Muscle of arm (tissue), 12 donors: ENCODE data around the gene EPHB4. TPM values are rescaled to one million over a fixed set of nuclear protein-coding genes. Genes with fewer than 3 reads are reported as not detected.
A peak's percentile ranks its signal among the peaks of the same experiment; 100 is the strongest.
"Not testable (repeated sequence)": the region's sequence is repeated elsewhere in the genome, so short reads cannot be mapped to it uniquely, and the experiment has no call there.

ENCODE experiments used
- DNase-seq: peaks from one replicate; pipeline ENCODE4 v3.0.0-alpha.2; 2013
- polyA plus RNA-seq, 12 donors: library from polyadenylated mRNA; unstranded; fragments of 120-200 nt; gene quantifications; one replicate each; pipeline ENCODE4 v1.2.1, GENCODE V29; 2013; ENCODE audit not compliant: insufficient read length in 12 of 12

Gene EPHB4
- polyA plus RNA-seq, 12 donors = 31.1 to 74.0 (median 46.4) TPM; not detected in 1

GRCh38 chr7:100823534-100823933 is 3.8 kb downstream of the EPHB4 start:
- DNase-seq = no peak

GRCh38 chr7:100823140-100823525 is 4.2 kb downstream of the EPHB4 start:
- no peak for DNase-seq

DNA sequence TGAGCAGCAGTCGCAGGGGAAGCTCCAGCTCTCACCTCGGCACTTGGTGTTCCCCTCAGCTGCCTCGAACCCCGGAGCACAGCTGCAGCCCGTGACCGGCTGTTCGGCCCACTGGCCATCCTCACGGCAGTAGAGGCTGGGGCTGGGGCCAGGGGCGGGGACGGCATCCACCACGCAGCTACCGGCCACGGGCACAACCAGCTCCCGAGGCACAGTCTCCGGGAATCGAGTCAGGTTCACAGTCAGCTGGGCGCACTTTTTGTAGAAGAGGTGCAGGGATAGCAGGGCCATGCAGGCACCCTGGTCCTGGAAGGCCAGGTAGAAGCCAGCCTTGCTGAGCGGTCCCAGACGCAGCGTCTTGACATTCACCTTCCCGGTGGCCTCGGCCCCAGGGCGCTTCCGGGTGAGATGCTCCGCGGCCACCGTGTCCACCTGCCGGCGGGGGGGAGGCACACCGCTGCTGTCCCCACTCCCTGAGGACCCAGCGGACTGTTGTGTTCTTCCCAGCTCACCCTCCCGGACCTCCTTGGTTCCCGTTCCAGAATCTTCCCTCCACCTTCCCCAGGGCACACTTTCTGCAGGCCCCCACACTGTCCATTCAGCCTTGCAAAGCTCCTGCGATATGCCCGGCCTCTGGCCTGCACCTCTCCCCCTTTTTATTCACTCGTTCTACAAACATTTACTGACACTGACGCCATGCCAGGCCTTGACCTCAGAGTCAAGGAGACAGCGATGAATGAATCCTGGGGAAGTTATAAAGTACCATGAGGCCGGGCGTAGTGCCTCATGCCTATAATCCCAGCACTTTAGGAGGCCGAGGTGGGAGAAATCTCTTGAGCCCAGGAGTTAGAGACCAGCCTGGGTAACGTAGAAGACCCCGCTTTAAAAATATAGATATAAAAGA is 4.8 kb downstream of the EPHB4 start:
- no peak for DNase-seq

DNA sequence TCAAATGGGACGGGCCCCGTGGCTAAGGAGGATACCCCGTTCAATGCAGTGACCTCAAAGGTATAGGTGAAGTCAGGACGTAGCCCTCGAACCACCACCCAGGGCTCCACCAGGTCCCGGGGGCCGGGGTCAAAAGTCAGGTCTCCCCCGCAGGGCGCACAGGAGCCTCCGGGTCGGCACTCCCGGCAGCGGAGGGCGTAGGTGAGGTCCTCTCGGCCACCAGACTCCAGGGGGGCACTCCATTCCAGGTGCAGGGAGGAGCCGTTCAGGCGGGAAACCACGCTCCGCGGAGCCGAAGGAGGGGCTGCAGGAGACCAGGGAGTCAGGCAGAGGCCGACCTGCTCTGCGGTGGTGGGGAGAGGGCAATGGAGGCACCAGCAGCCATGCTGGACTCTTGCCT is 7.7 kb downstream of the EPHB4 start:
- no peak for DNase-seq

DNA sequence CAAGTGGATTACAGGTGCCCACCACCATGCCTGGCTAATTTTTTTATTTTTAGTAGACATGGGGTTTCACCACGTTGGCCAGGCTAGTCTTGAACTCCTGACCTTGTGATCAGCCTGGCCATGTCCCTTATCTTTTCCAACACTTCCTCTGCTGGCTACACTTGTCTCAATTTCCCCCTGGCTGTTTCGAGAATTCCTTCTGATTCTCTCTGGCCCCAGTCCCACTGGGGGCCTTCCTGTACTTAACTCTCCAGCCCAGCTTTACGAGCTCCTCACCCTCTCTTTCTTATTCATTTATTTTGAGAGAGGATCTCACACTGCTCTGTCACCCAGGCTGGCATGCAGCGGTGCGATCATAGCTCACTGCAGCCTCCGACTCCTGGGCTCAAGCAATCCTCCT is 8.5 kb downstream of the EPHB4 start:
- DNase-seq = no peak

GRCh38 chr7:100818366-100818765 is 9.0 kb downstream of the EPHB4 start:
- no peak for DNase-seq

- no peak for DNase-seq
These were observed 10.2 kb downstream of the EPHB4 start for GRCh38 chr7:100817097-100817496.

- DNase-seq = not testable (repeated sequence)
These were observed 10.8 kb downstream of the EPHB4 start for GRCh38 chr7:100816515-100816914.

DNA sequence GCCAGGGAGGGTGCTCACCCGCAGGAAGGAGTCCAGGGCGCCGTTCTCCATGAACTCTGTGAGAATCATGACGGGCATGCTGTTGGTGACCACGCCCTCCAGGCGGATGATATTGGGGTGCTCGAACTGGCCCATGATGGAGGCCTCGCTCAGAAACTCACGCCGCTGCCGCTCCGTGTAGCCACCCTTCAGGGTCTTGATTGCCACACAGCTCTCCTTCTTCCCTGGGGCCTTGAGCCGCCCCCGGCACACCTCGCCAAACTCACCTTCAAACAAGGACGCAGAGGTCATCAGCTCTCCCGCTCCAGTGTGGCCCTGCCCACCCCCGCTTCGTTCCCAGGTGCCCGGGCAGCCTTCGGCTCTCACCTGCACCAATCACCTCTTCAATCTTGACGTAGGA is 14.6 kb downstream of the EPHB4 start:
- DNase-seq = no peak

GRCh38 chr7:100811480-100811879 is 15.8 kb downstream of the EPHB4 start:
- no peak for DNase-seq

GRCh38 chr7:100808354-100808875 is 18.9 kb downstream of the EPHB4 start:
- DNase-seq = no peak

DNA sequence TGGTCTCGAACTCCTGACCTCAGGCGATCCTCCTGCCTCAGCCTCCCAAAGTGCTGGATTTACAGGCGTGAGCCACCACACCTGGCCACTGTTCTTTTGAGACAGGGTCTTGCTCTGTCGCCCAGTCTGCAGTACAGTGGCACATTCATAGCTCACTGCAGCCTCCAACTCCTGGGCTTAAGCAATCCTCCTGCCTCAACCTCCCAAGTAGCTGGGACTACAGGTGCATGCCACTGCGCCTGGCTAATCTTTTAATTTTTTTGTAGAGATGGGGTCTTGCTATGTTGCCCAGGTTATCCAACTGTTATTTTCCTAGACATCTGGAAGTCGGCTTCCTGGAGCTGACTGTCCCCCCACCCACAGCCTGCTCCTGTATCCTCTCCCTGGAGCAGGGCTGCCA is 20.4 kb downstream of the EPHB4 start:
- not testable (repeated sequence) for DNase-seq

GRCh38 chr7:100806276-100806675 is 21.0 kb downstream of the EPHB4 start:
- DNase-seq = no peak

GRCh38 chr7:100804681-100805431 is 22.5 kb downstream of the EPHB4 start:
- no peak for DNase-seq

DNA sequence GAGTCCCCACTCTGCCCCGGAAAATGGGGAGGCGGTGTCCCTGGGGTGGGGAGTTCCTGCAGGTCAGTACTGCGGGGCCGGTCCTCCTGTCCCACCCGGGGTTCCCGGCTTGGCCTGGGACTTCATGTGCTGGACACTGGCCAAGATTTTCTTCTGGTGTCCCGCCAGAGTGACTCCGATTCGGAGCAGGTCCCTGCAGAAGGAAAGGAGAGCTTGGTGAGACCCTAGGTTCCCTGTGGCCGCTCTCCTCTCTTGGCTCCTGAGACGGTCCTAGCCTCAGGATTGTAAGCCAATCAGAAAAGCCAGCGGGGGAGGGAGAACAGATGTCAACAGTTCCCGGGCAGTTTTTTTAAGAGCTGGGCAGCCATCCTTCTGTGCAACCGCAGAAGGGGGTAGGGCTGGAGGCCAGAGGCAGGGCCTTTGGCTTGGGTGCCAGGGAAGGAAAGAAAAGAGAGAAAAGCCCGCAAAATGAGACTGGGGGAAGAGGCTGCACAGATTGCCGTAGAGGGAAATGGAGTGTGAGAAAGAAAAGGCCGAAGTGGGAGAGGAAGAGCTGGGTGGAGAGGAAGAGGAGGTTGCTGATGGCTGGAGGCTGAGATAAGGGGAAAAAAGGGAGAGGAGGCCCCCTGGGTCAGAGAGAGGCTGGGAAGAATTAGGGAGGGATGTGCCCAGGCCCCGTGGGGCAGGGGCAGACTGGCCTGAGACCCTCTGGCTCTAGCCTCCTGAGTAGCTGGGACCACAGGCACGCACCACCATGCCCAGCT is 23.7 kb downstream of the EPHB4 start:
- peak; percentile 75 for DNase-seq

DNA sequence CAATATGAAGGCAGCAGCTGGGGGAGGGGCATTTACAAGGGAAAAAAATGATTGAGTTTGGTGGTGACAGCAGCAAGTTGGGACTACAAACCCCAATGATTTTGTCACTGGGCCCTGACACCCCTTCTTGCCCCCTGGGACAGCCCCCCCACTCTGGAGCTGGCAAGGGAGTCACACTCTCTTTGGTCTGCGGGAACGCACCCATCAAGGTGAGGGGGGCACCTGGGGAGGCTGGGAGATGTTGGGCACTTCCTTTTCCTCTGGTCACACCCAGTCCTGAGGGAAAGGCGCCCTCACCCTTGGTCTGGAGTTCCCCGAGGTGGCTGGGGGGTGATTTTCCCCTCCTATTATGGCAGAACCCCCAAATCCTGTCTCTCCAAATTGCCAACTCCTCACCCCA is 24.4 kb downstream of the EPHB4 start:
- DNase-seq = no peak

DNA sequence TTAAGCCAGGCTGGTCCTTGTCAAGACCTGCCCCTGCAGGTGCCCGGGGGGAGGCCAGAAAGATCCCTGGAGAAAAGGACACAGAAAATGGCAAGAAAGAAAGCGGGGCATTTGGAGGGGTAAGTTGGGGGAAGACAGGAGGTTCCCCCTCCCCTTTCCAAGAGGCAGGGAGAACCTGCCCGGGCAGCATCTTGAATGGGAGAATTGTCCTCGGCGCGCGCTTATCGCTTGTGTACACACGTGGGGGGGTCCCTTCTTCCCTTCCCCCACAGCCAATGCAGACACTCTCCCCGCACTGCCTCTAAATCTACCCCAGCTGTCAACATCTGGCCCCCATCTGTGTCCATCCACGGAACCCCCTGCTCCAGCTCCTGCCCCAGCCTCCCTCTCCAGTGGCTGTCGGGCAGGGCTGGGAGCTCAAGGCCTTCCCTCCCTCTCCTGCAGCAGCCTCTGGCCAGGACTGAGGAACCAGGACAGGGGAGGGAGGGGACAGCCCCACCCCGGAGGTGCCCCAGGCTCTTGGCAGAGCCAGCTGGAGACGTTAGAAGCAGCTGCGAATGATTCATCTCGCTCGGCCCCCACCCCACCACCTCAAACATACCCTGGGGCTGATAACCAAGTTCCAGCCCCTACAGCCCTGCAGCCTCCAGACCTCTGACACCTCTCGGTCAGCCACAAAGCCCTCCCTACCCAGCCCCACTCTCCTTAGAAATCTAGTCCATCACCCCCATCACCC is 25.3 kb downstream of the EPHB4 start:
- no peak for DNase-seq

GRCh38 chr7:100799037-100799896 is 28.1 kb downstream of the EPHB4 start:
- peak; percentile 39 for DNase-seq

GRCh38 chr7:100794741-100795140 is 32.6 kb downstream of the EPHB4 start:
- DNase-seq = no peak
